ENCODE data around the gene PRPF18. TPM values are rescaled to one million over a fixed set of nuclear protein-coding genes. Genes with fewer than 3 reads are reported as not detected.

The PRPF18 gene
- total RNA-seq, 1 donor from 2014 or later, result 12.3 TPM

GRCh38 chr10:13643016-13643415 is 56.3 kb downstream of the PRPF18 start:
- no peak for ATAC-seq

DNA sequence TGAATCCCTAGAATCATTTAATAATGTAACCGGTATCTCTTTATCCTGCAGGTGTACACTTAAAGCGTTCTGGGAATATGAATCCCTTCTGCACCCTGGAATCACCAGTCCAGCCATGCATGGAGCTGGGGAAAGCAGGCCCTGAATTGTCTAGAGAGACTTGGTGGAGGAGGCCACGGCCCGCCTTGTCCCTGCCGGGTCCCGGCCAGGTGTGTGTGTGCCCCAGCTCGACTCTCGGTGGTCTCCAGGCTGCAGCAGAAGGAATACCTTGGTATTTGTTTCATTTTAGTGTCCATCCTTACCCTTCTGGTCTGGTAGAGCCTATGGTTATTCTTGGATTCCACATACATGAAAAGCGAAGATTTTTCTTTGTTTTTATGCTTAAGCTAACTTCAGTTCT is 58.1 kb downstream of the PRPF18 start:
- ATAC-seq, result no peak

- no peak for ATAC-seq
These were observed 61.7 kb downstream of the PRPF18 start for GRCh38 chr10:13648425-13648824.

GRCh38 chr10:13649844-13650520 is 63.2 kb downstream of the PRPF18 start:
- no peak for ATAC-seq

DNA sequence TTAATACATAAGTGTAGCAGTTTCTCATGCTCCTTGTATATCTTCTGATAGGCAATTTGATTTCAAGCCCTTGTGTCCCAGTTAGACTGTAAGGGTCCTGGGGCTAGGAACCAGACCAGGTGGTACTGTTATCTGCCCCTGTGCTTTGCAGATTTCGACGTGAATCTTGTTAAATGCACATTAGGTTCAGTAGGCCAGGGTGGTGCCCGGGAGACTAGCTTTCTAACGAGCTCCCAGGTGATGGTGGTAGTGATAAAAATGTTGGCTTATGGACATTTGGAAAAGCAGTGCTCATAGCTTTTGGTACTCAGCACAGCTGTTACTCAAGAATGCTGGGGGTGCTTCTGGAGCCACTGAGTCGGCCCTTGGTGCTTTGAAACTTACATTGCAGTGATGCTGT is 64.2 kb downstream of the PRPF18 start:
- ATAC-seq, result no peak

DNA sequence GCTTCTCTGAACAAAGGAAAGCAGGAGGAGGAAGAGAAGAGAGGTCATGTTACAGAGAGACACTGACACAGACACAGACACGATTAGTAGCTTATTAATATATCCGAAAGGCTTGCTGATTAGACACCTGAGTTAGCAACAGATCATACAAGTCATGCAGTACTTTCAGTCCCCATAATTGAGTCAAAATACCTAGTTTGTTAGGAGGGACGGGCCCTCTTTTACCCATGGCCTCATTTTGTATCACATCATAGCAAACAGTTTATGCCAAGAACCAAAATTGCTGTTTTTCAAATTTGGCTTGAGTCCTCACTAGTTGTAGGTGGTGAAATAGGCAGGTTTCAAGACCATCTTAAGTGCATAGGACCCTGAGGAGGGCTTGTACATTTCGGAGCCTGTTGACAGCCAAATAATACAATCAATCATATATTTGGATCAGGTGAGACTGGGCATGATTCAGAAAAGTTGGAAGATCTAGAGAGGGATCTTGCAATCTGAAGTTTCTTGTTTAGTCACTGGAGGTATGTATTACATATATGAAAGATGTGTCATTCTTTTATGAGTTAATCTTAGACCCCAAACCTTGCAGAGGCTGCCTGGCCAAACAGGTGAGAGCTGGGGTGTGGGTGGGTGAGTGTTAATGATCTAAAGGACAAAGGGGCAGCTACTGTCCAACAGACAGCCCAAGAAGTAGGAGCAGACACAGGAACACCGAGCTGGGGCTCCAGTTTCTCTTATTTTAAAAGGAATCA is 65.4 kb downstream of the PRPF18 start:
- ATAC-seq, result no peak

GRCh38 chr10:13652860-13653259 is 66.1 kb downstream of the PRPF18 start:
- no peak for ATAC-seq

- no peak for ATAC-seq
These were observed 67.5 kb downstream of the PRPF18 start for GRCh38 chr10:13654118-13654830.

DNA sequence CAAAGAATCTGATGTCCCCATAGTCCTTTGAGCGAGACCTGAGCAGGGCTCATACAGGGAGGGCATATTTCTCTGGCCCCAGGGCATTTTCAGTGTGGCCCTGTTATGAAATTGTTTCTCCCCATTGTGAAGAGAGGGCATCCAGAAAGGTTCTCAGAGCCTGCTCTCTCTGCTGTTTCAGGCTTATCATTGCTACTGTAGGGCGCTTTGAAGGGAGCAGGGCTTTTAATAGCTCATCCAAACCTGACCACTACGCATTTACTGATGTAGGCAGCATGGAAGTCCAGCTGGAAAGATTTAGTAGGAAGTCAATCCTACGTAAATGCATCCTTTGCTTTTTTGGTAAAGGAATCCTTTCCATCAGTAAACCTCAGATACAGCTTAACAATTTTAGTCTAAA is 68.1 kb downstream of the PRPF18 start:
- no peak for ATAC-seq

- no peak for ATAC-seq
These were observed 69.8 kb downstream of the PRPF18 start for GRCh38 chr10:13656337-13657100.

DNA sequence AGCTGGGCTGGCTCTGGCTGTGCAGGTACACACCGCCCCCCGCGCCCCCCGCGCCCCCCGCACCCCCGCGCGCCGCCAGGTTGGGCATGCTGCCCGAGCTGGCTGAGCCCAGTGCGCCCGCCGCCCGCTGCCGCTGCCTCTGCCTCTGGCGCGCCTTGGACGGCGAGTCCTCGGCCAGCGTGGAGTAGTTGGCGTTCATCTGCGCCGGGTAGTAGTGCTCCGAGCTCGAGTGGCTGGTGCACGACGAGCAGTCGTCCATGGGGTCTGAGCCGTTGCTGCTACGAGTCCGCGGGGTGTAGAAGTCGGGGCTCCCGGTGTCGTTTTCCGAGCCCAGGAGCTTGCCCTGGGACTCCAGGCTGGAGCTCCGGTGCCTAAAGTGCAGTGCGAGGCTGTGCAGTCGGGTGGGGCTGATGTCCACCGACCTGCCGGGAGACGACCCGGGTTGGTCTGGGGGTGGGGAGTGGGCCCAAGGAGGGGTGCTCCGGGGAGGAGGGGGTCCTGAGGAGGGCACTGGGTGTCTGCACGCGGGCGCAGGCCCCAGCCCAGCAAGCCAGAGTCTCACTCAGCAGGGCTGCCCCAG is 70.4 kb downstream of the PRPF18 start:
- ATAC-seq, result no peak

DNA sequence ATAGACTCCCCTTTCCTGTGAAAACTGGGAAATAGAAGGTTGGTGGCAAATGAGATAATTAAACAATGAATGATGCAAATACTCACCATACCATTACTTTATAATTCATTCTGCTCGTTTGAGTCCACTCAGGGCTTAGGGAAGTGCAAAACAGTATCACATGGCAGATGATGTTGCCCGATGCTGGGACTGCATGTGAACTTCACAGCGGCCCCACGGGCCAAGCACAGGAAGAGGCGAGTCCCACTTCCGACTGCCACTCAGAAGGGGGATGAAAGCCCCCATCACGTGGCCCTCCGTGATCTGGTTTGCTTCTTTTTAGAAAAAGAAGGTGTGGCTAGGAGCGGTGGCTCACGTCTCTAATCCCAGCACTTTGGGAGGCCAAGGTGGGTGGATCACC is 71.5 kb downstream of the PRPF18 start:
- no peak for ATAC-seq

GRCh38 chr10:13658871-13659685 is 72.3 kb downstream of the PRPF18 start:
- ATAC-seq, result no peak

GRCh38 chr10:13659887-13660550 is 73.3 kb downstream of the PRPF18 start:
- peak; percentile 78 for ATAC-seq

DNA sequence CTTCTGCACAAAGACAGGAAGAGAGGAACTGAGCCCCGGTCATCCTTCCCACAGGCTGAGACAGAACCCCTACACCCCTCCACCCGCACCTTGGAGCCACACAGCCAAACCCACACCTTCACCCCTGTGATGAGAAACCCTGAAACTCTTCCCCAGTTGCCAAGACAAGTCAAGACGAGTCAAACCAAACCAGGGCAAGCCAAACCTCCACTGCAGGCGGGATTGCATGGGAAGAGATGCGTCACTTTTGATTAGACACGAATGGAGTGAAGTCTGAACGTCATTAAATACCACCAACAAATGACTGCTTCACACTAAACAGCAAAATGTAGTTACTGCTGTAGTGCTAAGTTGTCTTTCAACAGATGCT is 73.8 kb downstream of the PRPF18 start:
- ATAC-seq, result peak; percentile 88

DNA sequence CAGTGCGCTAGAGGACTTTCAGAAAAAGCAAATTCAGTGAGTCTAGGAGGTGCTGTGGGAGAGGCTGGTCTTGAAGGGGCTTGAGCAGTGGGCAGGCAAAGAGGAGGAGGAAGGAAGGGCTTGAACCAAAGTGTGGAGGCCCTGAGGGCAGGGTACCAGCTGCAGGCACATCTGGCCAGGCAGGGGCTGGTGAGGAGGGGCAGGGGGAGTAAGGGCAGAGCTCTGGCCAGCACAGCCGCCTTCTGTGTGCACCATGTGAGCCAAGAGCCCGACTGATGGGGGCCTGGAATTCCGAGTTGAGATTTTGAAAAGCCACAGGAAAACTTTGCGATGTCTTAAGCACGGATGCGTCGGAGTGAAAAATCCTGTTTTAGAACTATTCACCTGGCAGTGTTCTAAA is 74.5 kb downstream of the PRPF18 start:
- ATAC-seq, result no peak

DNA sequence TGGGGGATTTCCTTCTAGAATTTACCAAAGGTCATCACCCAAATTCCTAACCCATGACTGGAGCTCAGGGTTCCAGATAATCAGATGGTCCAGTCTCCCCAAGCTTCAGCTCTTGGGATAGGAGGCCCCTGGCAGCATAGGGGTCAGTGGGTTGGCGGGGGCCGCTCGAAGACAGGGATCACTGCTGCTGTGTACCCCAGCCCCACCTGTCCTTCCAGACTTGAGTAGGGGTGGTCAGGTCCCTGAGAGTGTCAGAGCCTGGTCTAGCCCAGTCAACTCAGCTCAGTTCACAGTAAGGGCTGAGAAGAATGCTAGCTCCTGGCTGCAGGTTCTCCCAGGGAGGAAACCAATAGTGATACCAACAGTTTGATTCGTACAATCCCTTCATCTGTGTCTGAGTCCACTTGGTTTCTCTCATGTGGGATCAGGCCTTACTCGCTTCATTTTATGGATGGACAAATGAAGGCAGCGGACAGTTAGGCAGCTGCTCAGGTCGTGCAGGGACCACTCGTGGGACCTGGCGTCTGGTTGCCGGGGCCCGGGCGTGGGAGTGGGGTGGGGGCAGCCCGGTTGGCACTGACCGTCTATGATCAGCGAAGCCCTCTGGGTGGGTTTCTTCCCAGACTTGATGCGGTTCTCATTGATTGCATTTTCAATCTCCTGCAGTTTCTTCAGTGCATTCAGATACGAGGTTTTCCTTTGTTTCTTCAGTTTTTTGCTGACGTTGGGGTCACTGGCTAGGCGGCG is 78.9 kb downstream of the PRPF18 start:
- ATAC-seq, result no peak

DNA sequence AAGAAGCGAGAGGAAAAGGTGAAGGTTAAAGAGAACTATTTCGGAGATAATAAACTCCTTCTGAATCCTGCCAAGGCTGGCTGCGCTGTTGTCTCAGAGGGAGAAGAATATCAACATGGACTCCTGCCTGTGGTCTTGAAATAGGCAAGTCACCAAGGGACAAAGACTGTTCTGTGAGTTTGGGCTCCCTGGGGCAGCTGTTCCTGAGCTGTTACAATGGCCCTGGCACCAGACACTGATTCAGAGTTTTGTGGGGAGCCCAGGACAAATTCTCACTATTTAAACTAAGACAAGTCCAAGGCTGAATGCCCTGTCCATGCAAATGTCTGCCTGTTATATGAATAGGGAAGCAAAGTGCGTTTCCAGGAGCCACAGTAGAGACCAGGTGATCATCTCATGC is 81.4 kb downstream of the PRPF18 start:
- no peak for ATAC-seq

- no peak for ATAC-seq
These were observed 82.6 kb downstream of the PRPF18 start for GRCh38 chr10:13669182-13669855.

- no peak for ATAC-seq
These were observed 83.1 kb downstream of the PRPF18 start for GRCh38 chr10:13669901-13670300.
